K562 (cell line): Measurements from ENCODE around the gene FGF11. TPM values are rescaled to one million over a fixed set of nuclear protein-coding genes. Genes with fewer than 3 reads are reported as not detected.

Experiments used
- ATAC-seq: fragments of 200-7000 bp; cut with Tn5 transposase; 3 replicates; pipeline ENCODE4 v1.9.1; 2020; ENCODE audit warnings: moderate library complexity
- BruUV-seq: library from RNA; stranded (reverse); fragments of 400-500 nt; replicated peaks from 2 replicates; lab custom pipeline; 2021; lab: Mats Ljungman, UMichigan
- CTCF ChIA-PET: fragments of 300-600 bp; formaldehyde crosslinking; extraction: SDS; loops from one replicate; lab custom pipeline; 2021; ENCODE audit warnings: low intra/inter-chr PET ratio; lab: Yijun Ruan, JAX
- POLR2A ChIA-PET: fragments of 300-600, 350-650 bp; sonication (Branson Sonifier 250); formaldehyde crosslinking; extraction: SDS; loops from one replicate; lab custom pipeline; 2021; ENCODE audit warnings: antibody characterized with exemption, inconsistent platforms; lab: Yijun Ruan, JAX
- DNase-seq, 4 experiments: peaks; one replicate each; pipeline versions ENCODE4 v3.0.0 to v3.0.0-alpha.2; 2011 to 2018; ENCODE audit warnings: low spot score in 3 of 4, mixed read lengths in 3 of 4; ENCODE audit errors: extremely low read depth in 1 of 4
- FAIRE-seq: peaks from 2 replicates; lab custom pipeline; 2011; peaks lifted over from hg19 to GRCh38; lab: Jason Lieb, UNC
- H2AFZ ChIP-seq: 2 replicates; pipeline ENCODE4 v1.6.0; 2011; ENCODE audit warnings: low read depth, low read length, control low read depth, inconsistent platforms
- H3K27ac ChIP-seq: fragments of 200-600 bp; 3 replicates; pipeline ENCODE4 v1.8.0; 2011; ENCODE audit warnings: low read depth, mild to moderate bottlenecking, control low read depth, inconsistent platforms, low read length, moderate library complexity, mixed read lengths; ENCODE audit errors: extremely low read depth
- H3K27me3 ChIP-seq, 2 experiments: fragments of 300-600 bp in 1 of 2; 2 replicates in 1 of 2; 3 replicates in 1 of 2; pipeline versions ENCODE4 v1.6.0 to v1.8.0; 2011; ENCODE audit warnings: inconsistent platforms in 2 of 2, low read length in 2 of 2, mild to moderate bottlenecking in 1 of 2, mixed read lengths in 1 of 2, moderate library complexity in 1 of 2; ENCODE audit not compliant: control insufficient read depth in 2 of 2, insufficient read depth in 2 of 2
- H3K36me3 ChIP-seq: fragments of 300-600 bp; 3 replicates; pipeline ENCODE4 v1.8.0; 2011; ENCODE audit warnings: mild to moderate bottlenecking, low read length, inconsistent platforms; ENCODE audit not compliant: control insufficient read depth, insufficient read depth
- H3K4me1 ChIP-seq, 2 experiments: fragments of 200-600 bp in 1 of 2; replicated peaks in 1 of 2; 2 replicates in 1 of 2; 3 replicates in 1 of 2; pipeline versions ENCODE4 v1.5.1 to v1.8.0; 2011; ENCODE audit warnings: inconsistent platforms in 2 of 2, low read length in 2 of 2, mild to moderate bottlenecking in 1 of 2, mixed read lengths in 1 of 2, moderate library complexity in 1 of 2; ENCODE audit not compliant: control insufficient read depth in 2 of 2, insufficient read depth in 2 of 2
- H3K4me2 ChIP-seq: 2 replicates; pipeline ENCODE4 v1.6.1; 2011; ENCODE audit warnings: low read length, control low read depth, inconsistent platforms, mixed read lengths; ENCODE audit not compliant: insufficient read depth
- H3K4me3 ChIP-seq: fragments of 200-600 bp; sonication (generic), shearing (Covaris generic); 2 replicates; pipeline ENCODE4 v1.5.1; 2016; ENCODE audit warnings: control low read depth, inconsistent platforms
- H3K79me2 ChIP-seq: fragments of 200-600 bp; 3 replicates; pipeline ENCODE4 v1.8.0; 2011; ENCODE audit warnings: low read length, inconsistent platforms; ENCODE audit not compliant: control insufficient read depth, insufficient read depth
- H3K9ac ChIP-seq, 2 experiments: 2 replicates each; pipeline versions ENCODE4 v1.6.0 to v1.6.1; 2011; ENCODE audit warnings: low read depth in 2 of 2, low read length in 2 of 2, control low read depth in 1 of 2, inconsistent platforms in 1 of 2, mild to moderate bottlenecking in 1 of 2, mixed read lengths in 1 of 2; ENCODE audit not compliant: insufficient read depth in 1 of 2
- H3K9me1 ChIP-seq: one replicate; pipeline ENCODE4 v1.6.0; 2011; ENCODE audit warnings: inconsistent platforms, mild to moderate bottlenecking, low read length, moderate library complexity; ENCODE audit not compliant: control insufficient read depth, insufficient read depth
- H3K9me3 ChIP-seq: replicated peaks from 2 replicates; pipeline ENCODE4 v1.5.1; 2011; ENCODE audit warnings: low read depth, low read length, inconsistent platforms; ENCODE audit not compliant: control insufficient read depth, insufficient read depth
- H4K20me1 ChIP-seq: replicated peaks from 2 replicates; pipeline ENCODE4 v1.6.1; 2011; ENCODE audit warnings: low read length, inconsistent platforms, mixed read lengths; ENCODE audit not compliant: control insufficient read depth, insufficient read depth
- CREB1 ChIP-seq, 2 experiments: sonication (generic) in 1 of 2; formaldehyde crosslinking in 1 of 2; IDR thresholded peaks; 2 replicates each; pipeline versions ENCODE4 v1.6.1 to v1.8.0; 2012 to 2022; ENCODE audit warnings: inconsistent platforms in 1 of 2, mild to moderate bottlenecking in 1 of 2, missing genetic modification reagents in 1 of 2, moderate library complexity in 1 of 2
- CXXC5 ChIP-seq: fragments of 250-450 bp; sonication (Bioruptor Pico); IDR thresholded peaks from 2 replicates; pipeline ENCODE4 v1.8.0; 2022; ENCODE audit warnings: inconsistent platforms, mild to moderate bottlenecking, moderate library complexity
- FOXM1 ChIP-seq, 2 experiments: fragments of 450-650 bp in 1 of 2; sonication (generic) in 1 of 2; formaldehyde crosslinking in 1 of 2; IDR thresholded peaks; 2 replicates each; pipeline versions ENCODE4 v1.6.1 to v1.9.0; 2017 to 2022; ENCODE audit warnings: low read depth in 2 of 2, mild to moderate bottlenecking in 2 of 2, missing genetic modification reagents in 1 of 2, moderate library complexity in 1 of 2
- HMGN3 ChIP-seq: IDR thresholded peaks from 2 replicates; pipeline ENCODE4 v1.6.1; 2011; ENCODE audit warnings: borderline replicate concordance, low read depth, mild to moderate bottlenecking, mixed read lengths, low read length; ENCODE audit not compliant: insufficient read length; ENCODE audit errors: extremely low read depth
- HNRNPL ChIP-seq: fragments of 200-400 bp; formaldehyde crosslinking; IDR thresholded peaks from 2 replicates; pipeline ENCODE4 v1.6.1; 2017; ENCODE audit warnings: low read depth, mild to moderate bottlenecking, low read length
- KDM4B ChIP-seq, 2 experiments: fragments of 450-650 bp in 1 of 2; sonication (generic) in 1 of 2; IDR thresholded peaks; 2 replicates each; pipeline ENCODE4 v1.6.1; 2016 to 2017; ENCODE audit warnings: borderline replicate concordance in 2 of 2, antibody characterized with exemption in 1 of 2, low read depth in 1 of 2, mild to moderate bottlenecking in 1 of 2
- MAZ ChIP-seq, 2 experiments: fragments of 450-650 bp in 1 of 2; sonication (generic) in 1 of 2; formaldehyde crosslinking; IDR thresholded peaks in 1 of 2; conservative IDR thresholded peaks in 1 of 2; 2 replicates each; pipeline versions ENCODE4 v1.4.0 to v1.5.0; 2020; ENCODE audit warnings: mild to moderate bottlenecking in 1 of 2, missing genetic modification reagents in 1 of 2
- NFIX ChIP-seq: fragments of 250-450 bp; sonication (Bioruptor Pico); IDR thresholded peaks from 2 replicates; pipeline ENCODE4 v1.4.0; 2020; ENCODE audit warnings: low read depth, mild to moderate bottlenecking, moderate library complexity
- NR2C1 ChIP-seq, 2 experiments: fragments of 450-650 bp; IDR thresholded peaks; 2 replicates each; pipeline ENCODE4 v1.6.1; 2017; ENCODE audit warnings: mild to moderate bottlenecking in 2 of 2, antibody characterized with exemption in 1 of 2, inconsistent platforms in 1 of 2, missing compliant biosample characterization in 1 of 2, missing genetic modification characterization in 1 of 2
- NR2C2 ChIP-seq, 2 experiments: fragments of 200-800 bp in 1 of 2; sonication (Bioruptor generic) in 1 of 2; sonication (generic) in 1 of 2; formaldehyde crosslinking in 1 of 2; IDR thresholded peaks; 2 replicates each; pipeline versions ENCODE4 v1.6.1 to v1.8.0; 2016 to 2022; ENCODE audit warnings: mild to moderate bottlenecking in 1 of 2, missing compliant biosample characterization in 1 of 2, missing genetic modification characterization in 1 of 2, missing genetic modification reagents in 1 of 2
- RBM39 ChIP-seq: fragments of 200-400 bp; formaldehyde crosslinking; optimal IDR thresholded peaks from 2 replicates; pipeline ENCODE3; 2018; ENCODE audit warnings: low read depth, low read length
- ZBTB17 ChIP-seq: fragments of 450-650 bp; formaldehyde crosslinking; IDR thresholded peaks from 2 replicates; pipeline ENCODE4 v1.4.0; 2020; ENCODE audit warnings: mild to moderate bottlenecking
- WGBS: fragments of 100-300 bp; shearing (Covaris generic); methylation state at CpG from one replicate; pipeline ENCODE4 v1.1.6; 2016; ENCODE audit warnings: low coverage, mixed read lengths; ENCODE audit not compliant: insufficient coverage; ENCODE audit errors: missing lambda C conversion rate; 5-methylcytosine and 5-hydroxymethylcytosine counted together
- in situ Hi-C: fragments of 300-500 bp; cut with MboI; formaldehyde crosslinking; loops from 4 replicates; pipeline ENCODE4 v1.15.0; 2018; ENCODE audit warnings: inconsistent platforms, mixed read lengths
- intact Hi-C: fragments of 100-400 bp; cut with micrococcal nuclease; formaldehyde crosslinking; loops from 2 replicates; pipeline ENCODE4 v1.14.2; 2022
- polyA plus RNA-seq, 8 experiments: library from polyadenylated mRNA; depleted of rRNA in 4 of 8; stranded (reverse) in 5 of 8; unstranded in 3 of 8; fragments of >200 nt; fragmentation: Nextera tagmentation in 2 of 8; fragmentation: Illumina TruSeq in 1 of 8; extraction: Ambion mirVana in 2 of 8; extraction: Trizol in 1 of 8; gene quantifications; 2 replicates each; pipeline versions ENCODE4 v1.2.1 to v1.2.3, GENCODE V29; 2011 to 2014; ENCODE audit warnings: inconsistent platforms in 1 of 8, missing spikeins in 1 of 8
- total RNA-seq, 7 experiments: library from RNA; depleted of rRNA in 6 of 7; stranded (reverse); fragments of >200 nt in 6 of 7; fragmentation: Illumina TruSeq in 2 of 7; extraction: Trizol in 2 of 7; gene quantifications; 2 replicates each; pipeline versions ENCODE4 v1.2.1 to v1.2.3, GENCODE V29; 2011 to 2021; ENCODE audit warnings: low replicate concordance in 1 of 7
- TF ChIP-seq, protein P1 (sequence below), 2 experiments: fragments of 450-650 bp; conservative IDR thresholded peaks; 2 replicates each; pipeline ENCODE4 v1.6.1; 2017; ENCODE audit warnings: mild to moderate bottlenecking in 2 of 2, moderate library complexity in 2 of 2
- TF ChIP-seq, protein P2 (sequence below), 2 experiments: fragments of 450-650 bp; IDR thresholded peaks; 2 replicates each; pipeline ENCODE4 v1.6.1; 2016

Gene FGF11
- total and polyA plus RNA-seq, 9 of the 15 experiments (the other 6 are each of a cell fraction or from before 2014, with no cell fraction given): 1.2 to 7.5 (median 3.0) TPM

DNA sequence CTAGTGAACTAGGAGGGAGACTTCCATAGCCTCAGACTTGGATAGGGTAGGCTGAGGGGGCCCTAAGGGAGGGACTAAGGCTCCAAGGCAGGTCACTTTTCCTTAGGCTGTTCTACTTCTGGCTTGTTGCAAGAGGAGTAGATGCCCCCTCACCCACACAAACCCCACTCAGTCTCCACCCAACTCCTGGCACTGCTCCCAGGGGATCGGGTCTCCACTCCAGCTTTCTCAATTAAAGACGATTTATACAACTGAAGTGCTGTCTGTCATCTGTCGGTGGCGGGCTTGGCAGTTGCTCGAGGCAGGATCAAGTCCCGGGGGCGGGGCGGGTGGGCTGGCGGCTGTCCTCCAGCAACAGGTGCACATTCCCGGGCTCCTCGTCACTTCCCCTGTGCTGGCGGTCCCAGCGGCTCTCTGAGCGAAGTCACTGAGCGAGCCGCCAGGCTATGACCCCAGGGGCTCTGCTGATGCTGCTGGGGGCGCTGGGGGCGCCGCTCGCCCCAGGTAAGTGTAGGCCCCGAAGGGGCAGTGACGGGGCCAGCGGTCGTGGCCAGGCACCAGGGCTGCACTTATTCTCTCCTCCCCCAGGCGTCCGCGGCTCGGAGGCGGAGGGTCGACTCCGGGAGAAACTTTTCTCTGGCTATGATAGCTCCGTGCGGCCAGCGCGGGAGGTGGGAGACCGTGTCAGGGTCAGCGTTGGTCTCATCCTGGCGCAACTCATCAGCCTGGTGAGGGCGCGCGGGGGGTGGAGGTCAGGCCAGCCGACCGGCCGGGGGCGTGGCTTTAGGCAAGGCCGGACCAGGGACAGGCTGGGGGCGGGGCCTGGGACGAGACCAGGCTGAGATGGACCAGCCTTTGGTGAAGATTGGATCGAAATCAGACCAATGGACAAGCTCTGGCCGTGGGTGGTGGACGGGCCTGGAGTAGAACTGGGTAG, 5.6 kb downstream of the FGF11 start, which contains the start of gene CHRNB1:
TSS of gene CHRNB1 (plus strand) at position 380 of the 937 bp plus-strand sequence. CDS start at position 447, 67 bp downstream.
- POLR2A ChIA-PET: interaction anchor here (0.6 to 1.7 kb wide), 6 partner anchors 10 to 235 kb away, joined by 3 to 7 read pairs (median 3); partner anchors contain the start of gene POLR2A
- 10% methylated on average over 22 of the region's 51 CpGs for WGBS
- peak within 1 kb of the TSS; percentile 41 to 89; a peak in 3 of 4 replicates for H3K9ac ChIP-seq
- peaks cover 15 to 46% of the 10 kb centered on the region in 2 experiments; a peak in 4 of 5 replicates for H3K4me1 ChIP-seq
- DNase-seq (peak; percentile 88 to 90 (median 90)), FAIRE-seq (peak; percentile 83), ATAC-seq (peak; percentile 94)
- no TSS peak for BruUV-seq
- no peaks in the 10 kb centered on the region for H3K79me2 ChIP-seq
- no peaks in the 10 kb centered on the region for H4K20me1 ChIP-seq
- peak within 1 kb of the TSS; percentile 65 for H3K4me2 ChIP-seq
- peak within 1 kb of the TSS; percentile 30; the same call in 2 of the 3 replicates for H3K27ac ChIP-seq
- in situ Hi-C loops: no loop called here
- CTCF ChIA-PET: no interaction called here
- H3K27me3 ChIP-seq: no peaks in the 10 kb centered on the region
- H3K9me1 ChIP-seq: peaks cover 3% of the 10 kb centered on the region
- peak within 1 kb of the TSS; percentile 35 for H3K4me3 ChIP-seq
- no peaks in the 10 kb centered on the region for H3K36me3 ChIP-seq
- peak within 1 kb of the TSS; percentile 86 for H2AFZ ChIP-seq
- intact Hi-C loops: no loop called here
- no peaks in the 10 kb centered on the region for H3K9me3 ChIP-seq
- TF ChIP-seq, protein P1, sequence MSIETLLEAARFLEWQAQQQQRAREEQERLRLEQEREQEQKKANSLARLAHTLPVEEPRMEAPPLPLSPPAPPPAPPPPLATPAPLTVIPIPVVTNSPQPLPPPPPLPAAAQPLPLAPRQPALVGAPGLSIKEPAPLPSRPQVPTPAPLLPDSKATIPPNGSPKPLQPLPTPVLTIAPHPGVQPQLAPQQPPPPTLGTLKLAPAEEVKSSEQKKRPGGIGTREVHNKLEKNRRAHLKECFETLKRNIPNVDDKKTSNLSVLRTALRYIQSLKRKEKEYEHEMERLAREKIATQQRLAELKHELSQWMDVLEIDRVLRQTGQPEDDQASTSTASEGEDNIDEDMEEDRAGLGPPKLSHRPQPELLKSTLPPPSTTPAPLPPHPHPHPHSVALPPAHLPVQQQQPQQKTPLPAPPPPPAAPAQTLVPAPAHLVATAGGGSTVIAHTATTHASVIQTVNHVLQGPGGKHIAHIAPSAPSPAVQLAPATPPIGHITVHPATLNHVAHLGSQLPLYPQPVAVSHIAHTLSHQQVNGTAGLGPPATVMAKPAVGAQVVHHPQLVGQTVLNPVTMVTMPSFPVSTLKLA (conservative IDR thresholded peaks at IDR 0.05): peak in 1 of 2 experiments; percentile 20; a peak in 1 of 4 replicates
- TF ChIP-seq NR2C2 (CRISPR knock-in tag; IDR thresholded peaks at IDR 0.05) (no peak), NR2C2 (tag; IDR thresholded peaks at IDR 0.05) (peak; percentile 78), CREB1 (IDR thresholded peaks at IDR 0.05) (no peak), CREB1 (CRISPR knock-in tag; IDR thresholded peaks at IDR 0.05) (0 out of 2 replicates have a peak, but pooled peaks have one; percentile 33), RBM39 (no peak), KDM4B (IDR thresholded peaks at IDR 0.05; ENCODE audit: borderline replicate concordance in 2 of 2, low read depth in 1 of 2) (peak in 1 of 2 experiments; percentile 63; a peak in 1 of 4 replicates), NR2C1 (IDR thresholded peaks at IDR 0.05) (peak; percentile 33; the same call in 1 of the 2 replicates), NR2C1 (tag; IDR thresholded peaks at IDR 0.05) (peak; percentile 44; the same call in 1 of the 2 replicates), ZBTB17 (CRISPR knock-in tag) (peak; percentile 96), NFIX (no peak), CXXC5 (CRISPR knock-in tag) (peak; percentile 28; the same call in 1 of the 2 replicates), HMGN3 (peak; percentile 35), HNRNPL (0 out of 2 replicates have a peak, but pooled peaks have one; percentile 34), FOXM1 (IDR thresholded peaks at IDR 0.05; ENCODE audit: low read depth) (no peak), FOXM1 (CRISPR knock-in tag; IDR thresholded peaks at IDR 0.05; ENCODE audit: low read depth) (no peak), MAZ (CRISPR knock-in tag; conservative IDR thresholded peaks at IDR 0.05 in 1 of 2, IDR thresholded peaks at IDR 0.05 in 1 of 2) (peak; percentile 19 to 31; a peak in 3 of 4 replicates)
- TF ChIP-seq, protein P2, sequence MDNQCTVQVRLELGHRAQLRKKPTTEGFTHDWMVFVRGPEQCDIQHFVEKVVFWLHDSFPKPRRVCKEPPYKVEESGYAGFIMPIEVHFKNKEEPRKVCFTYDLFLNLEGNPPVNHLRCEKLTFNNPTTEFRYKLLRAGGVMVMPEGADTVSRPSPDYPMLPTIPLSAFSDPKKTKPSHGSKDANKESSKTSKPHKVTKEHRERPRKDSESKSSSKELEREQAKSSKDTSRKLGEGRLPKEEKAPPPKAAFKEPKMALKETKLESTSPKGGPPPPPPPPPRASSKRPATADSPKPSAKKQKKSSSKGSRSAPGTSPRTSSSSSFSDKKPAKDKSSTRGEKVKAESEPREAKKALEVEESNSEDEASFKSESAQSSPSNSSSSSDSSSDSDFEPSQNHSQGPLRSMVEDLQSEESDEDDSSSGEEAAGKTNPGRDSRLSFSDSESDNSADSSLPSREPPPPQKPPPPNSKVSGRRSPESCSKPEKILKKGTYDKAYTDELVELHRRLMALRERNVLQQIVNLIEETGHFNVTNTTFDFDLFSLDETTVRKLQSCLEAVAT (IDR thresholded peaks at IDR 0.05): peak in 1 of 2 experiments; percentile 88; a peak in 2 of 4 replicates
